ENCODE results near the gene PLCG2.

DNA sequence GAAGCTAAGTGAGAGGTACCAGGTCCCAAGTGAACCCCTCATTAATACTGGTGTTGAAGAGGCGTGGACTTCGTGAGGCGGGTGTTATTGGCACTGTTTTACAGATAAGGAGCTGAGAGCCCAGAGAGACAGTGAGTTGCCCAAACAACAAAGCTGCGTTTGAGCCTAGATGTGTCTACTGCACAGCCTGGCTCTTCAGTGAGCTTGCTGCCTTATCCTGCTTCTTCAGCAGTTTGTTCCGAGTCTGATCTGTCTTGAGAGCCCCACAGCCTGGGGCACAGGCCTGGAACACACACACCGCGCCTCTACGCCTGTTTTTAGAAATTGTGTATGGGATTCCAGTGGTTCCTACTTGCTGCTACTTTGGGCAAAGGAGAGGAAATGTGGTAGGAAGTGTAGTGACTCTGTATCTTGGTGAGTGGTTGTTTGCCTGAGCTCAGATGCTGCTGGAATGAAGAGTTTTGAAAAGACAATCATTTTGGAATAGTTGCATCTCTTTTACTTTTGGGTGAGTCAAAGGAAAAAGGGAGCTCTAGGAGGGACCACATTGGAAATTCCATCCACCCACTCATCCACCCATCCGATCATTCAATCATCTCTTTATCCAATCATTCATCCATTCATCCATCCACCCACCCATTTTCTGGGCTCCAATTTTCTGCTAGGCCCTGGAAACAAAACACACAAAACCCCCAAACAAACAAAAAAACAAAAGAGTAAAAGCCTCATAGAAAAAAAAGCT, 22.3 kb upstream of the PLCG2 start:
- TF ChIP-seq, protein P1, sequence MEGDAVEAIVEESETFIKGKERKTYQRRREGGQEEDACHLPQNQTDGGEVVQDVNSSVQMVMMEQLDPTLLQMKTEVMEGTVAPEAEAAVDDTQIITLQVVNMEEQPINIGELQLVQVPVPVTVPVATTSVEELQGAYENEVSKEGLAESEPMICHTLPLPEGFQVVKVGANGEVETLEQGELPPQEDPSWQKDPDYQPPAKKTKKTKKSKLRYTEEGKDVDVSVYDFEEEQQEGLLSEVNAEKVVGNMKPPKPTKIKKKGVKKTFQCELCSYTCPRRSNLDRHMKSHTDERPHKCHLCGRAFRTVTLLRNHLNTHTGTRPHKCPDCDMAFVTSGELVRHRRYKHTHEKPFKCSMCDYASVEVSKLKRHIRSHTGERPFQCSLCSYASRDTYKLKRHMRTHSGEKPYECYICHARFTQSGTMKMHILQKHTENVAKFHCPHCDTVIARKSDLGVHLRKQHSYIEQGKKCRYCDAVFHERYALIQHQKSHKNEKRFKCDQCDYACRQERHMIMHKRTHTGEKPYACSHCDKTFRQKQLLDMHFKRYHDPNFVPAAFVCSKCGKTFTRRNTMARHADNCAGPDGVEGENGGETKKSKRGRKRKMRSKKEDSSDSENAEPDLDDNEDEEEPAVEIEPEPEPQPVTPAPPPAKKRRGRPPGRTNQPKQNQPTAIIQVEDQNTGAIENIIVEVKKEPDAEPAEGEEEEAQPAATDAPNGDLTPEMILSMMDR (conservative IDR thresholded peaks at IDR 0.05; ENCODE audit: low read depth, low read length): no peak
- no peak for TF ChIP-seq EZH2phosphoT487 (IDR thresholded peaks at IDR 0.05; ENCODE audit: borderline replicate concordance, low read length)
